OCI-LY1 (cell line): ENCODE results near the gene SNAP25.

Source experiments
- H2AFZ ChIP-seq: fragments of 200-600 bp; sonication (generic), shearing (Covaris generic); 2 replicates; pipeline ENCODE4 v1.6.0; 2014; ENCODE audit warnings: antibody characterized with exemption, mild to moderate bottlenecking, low read length
- H3F3A ChIP-seq: fragments of 200-600 bp; sonication (generic), shearing (Covaris generic); 2 replicates; pipeline ENCODE4 v1.6.0; 2014; ENCODE audit warnings: mild to moderate bottlenecking, antibody characterized with exemption, low read length, moderate library complexity; ENCODE audit not compliant: insufficient read depth
- H3K27ac ChIP-seq: fragments of 200-600 bp; sonication (generic); 2 replicates; pipeline ENCODE4 v1.5.1; 2014; ENCODE audit warnings: low read length, mixed run types, mild to moderate bottlenecking, low read depth; ENCODE audit not compliant: poor library complexity, severe bottlenecking
- H3K27me3 ChIP-seq: fragments of 200-600 bp; sonication (generic); 2 replicates; pipeline ENCODE4 v1.6.0; 2014; ENCODE audit warnings: antibody characterized with exemption, mild to moderate bottlenecking, low read length, moderate library complexity; ENCODE audit not compliant: insufficient read depth
- H3K36me3 ChIP-seq: fragments of 200-600 bp; sonication (generic); 2 replicates; pipeline ENCODE4 v1.6.1; 2014; ENCODE audit warnings: mild to moderate bottlenecking, antibody characterized with exemption, low read length, moderate library complexity, mixed read lengths; ENCODE audit not compliant: insufficient read depth
- H3K4me1 ChIP-seq: fragments of 200-600 bp; sonication (generic); 2 replicates; pipeline ENCODE4 v1.5.1; 2014; ENCODE audit warnings: mild to moderate bottlenecking, low read length, moderate library complexity; ENCODE audit not compliant: insufficient read depth, severe bottlenecking
- H3K4me2 ChIP-seq: fragments of 200-600 bp; sonication (generic), shearing (Covaris generic); 2 replicates; pipeline ENCODE4 v1.6.1; 2014; ENCODE audit warnings: low read length
- H3K4me3 ChIP-seq: fragments of 200-600 bp; sonication (generic); 2 replicates; pipeline ENCODE4 v1.5.1; 2014; ENCODE audit warnings: low read length, low read depth, mild to moderate bottlenecking, mixed read lengths; ENCODE audit not compliant: poor library complexity, severe bottlenecking
- H3K79me2 ChIP-seq: fragments of 200-600 bp; shearing (Covaris generic); 2 replicates; pipeline ENCODE4 v1.6.1; 2016; ENCODE audit warnings: mixed run types, low read length, mixed read lengths; ENCODE audit not compliant: insufficient read depth
- H3K9ac ChIP-seq: fragments of 200-600 bp; sonication (generic), shearing (Covaris generic); 2 replicates; pipeline ENCODE4 v1.6.1; 2014; ENCODE audit warnings: mild to moderate bottlenecking, low read length, mixed read lengths
- H3K9me2 ChIP-seq: fragments of 200-600 bp; sonication (generic), shearing (Covaris generic); 2 replicates; pipeline ENCODE4 v1.6.1; 2014; ENCODE audit warnings: low read depth, mild to moderate bottlenecking, low read length, mixed read lengths
- H3K9me3 ChIP-seq: fragments of 200-600 bp; shearing (Covaris generic); 2 replicates; pipeline ENCODE4 v1.6.1; 2014; ENCODE audit warnings: low read length, mixed read lengths
- H4K20me1 ChIP-seq: fragments of 200-600 bp; sonication (generic), shearing (Covaris generic); 2 replicates; pipeline ENCODE4 v1.6.0; 2016; ENCODE audit warnings: mild to moderate bottlenecking, low read length; ENCODE audit not compliant: insufficient read depth
- EZH2 ChIP-seq: fragments of 200-600 bp; sonication (generic), shearing (Covaris generic); IDR thresholded peaks from 2 replicates; pipeline ENCODE4 v1.8.0; 2017; ENCODE audit warnings: borderline replicate concordance, mixed run types, mild to moderate bottlenecking, antibody characterized with exemption, low read length, moderate library complexity, mixed read lengths
- TF ChIP-seq, protein P1 (sequence below): fragments of 200-600 bp; sonication (generic), shearing (Covaris generic); IDR thresholded peaks from 2 replicates; pipeline ENCODE4 v1.5.1; 2017; ENCODE audit warnings: mild to moderate bottlenecking, antibody characterized with exemption, low read length, moderate library complexity, mixed read lengths

Gene SNAP25

DNA sequence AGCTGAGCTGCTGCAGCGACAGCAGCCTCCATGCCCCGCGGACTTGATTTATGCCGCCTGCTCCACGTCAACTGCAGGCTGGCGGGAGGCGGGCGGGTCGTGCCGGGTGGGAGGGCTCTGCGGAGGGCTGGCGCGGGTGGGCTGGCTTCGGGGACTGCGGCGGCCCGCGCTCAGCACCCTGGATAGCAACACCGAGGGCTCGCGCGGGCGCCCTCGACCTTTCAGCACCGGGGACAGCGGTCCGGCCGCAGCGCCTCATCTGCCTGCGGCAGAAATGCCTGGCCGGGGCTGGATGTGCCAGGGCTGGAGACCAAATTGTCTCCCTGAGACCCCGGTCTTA is 792 bp downstream of the SNAP25 start:
- Histone ChIP-seq H3K36me3 (no peaks in the 10 kb centered on the region), H3K4me3 (no peak overlapping the region), H3K9ac (no peak overlapping the region), H3K9me3 (no peaks in the 10 kb centered on the region), H2AFZ (no peak overlapping the region), H4K20me1 (no peaks in the 10 kb centered on the region), H3K27ac (no peak overlapping the region), H3K4me2 (no peak overlapping the region), H3K79me2 (no peaks in the 10 kb centered on the region), H3K9me2 (no peaks in the 10 kb centered on the region), H3F3A (no peaks in the 10 kb centered on the region), H3K4me1 (no peaks in the 10 kb centered on the region), H3K27me3 (no peaks in the 10 kb centered on the region)
- TF ChIP-seq, protein P1, sequence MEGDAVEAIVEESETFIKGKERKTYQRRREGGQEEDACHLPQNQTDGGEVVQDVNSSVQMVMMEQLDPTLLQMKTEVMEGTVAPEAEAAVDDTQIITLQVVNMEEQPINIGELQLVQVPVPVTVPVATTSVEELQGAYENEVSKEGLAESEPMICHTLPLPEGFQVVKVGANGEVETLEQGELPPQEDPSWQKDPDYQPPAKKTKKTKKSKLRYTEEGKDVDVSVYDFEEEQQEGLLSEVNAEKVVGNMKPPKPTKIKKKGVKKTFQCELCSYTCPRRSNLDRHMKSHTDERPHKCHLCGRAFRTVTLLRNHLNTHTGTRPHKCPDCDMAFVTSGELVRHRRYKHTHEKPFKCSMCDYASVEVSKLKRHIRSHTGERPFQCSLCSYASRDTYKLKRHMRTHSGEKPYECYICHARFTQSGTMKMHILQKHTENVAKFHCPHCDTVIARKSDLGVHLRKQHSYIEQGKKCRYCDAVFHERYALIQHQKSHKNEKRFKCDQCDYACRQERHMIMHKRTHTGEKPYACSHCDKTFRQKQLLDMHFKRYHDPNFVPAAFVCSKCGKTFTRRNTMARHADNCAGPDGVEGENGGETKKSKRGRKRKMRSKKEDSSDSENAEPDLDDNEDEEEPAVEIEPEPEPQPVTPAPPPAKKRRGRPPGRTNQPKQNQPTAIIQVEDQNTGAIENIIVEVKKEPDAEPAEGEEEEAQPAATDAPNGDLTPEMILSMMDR: no peak
- TF ChIP-seq EZH2: no peak

DNA sequence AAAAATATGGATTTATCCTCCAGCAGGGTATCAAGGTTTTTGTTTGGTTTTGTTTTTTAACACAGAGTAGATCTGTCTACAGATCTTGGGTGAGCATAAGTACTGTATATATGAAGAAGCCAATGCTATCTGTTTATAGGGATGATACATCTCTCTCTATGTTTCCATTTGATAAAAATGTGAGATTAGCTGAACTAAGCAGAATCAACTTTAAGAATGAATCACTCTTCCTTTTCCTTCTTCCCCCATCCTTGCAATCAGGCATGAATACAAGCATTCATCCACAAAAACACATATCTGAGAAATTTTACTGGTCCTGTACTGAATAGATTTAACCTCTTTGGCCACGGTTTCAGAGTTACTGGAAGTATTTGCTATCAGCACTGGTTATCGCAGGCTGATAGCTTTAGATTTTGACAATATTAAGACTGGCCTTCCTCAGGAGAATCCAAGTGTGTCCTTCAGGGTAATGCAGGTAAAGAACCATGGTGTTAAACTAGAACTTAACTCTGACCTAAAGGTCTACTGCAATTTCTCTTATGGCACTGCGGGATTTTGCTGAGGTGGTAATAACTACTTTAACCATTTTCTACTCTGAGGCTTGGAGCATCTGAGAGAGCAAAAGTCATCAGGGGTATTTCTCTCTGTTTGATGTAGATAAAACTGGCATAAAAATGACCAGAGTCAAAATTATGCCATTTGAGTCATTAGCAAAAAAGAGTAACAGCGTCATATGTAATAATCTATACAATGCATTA is 1.5 kb downstream of the SNAP25 start:
- no peak for TF ChIP-seq EZH2
- no peak overlapping the region for H2AFZ ChIP-seq
- no peak overlapping the region for H3K4me2 ChIP-seq
- H3K9me2 ChIP-seq: no peaks in the 10 kb centered on the region
- H4K20me1 ChIP-seq: no peaks in the 10 kb centered on the region
- no peaks in the 10 kb centered on the region for H3K9me3 ChIP-seq
- no peak overlapping the region for H3K9ac ChIP-seq
- H3K27me3 ChIP-seq: no peaks in the 10 kb centered on the region
- H3K27ac ChIP-seq: no peak overlapping the region
- H3K79me2 ChIP-seq: no peaks in the 10 kb centered on the region
- no peaks in the 10 kb centered on the region for H3F3A ChIP-seq
- H3K36me3 ChIP-seq: no peaks in the 10 kb centered on the region
- H3K4me1 ChIP-seq: no peaks in the 10 kb centered on the region
- no peak overlapping the region for H3K4me3 ChIP-seq

DNA sequence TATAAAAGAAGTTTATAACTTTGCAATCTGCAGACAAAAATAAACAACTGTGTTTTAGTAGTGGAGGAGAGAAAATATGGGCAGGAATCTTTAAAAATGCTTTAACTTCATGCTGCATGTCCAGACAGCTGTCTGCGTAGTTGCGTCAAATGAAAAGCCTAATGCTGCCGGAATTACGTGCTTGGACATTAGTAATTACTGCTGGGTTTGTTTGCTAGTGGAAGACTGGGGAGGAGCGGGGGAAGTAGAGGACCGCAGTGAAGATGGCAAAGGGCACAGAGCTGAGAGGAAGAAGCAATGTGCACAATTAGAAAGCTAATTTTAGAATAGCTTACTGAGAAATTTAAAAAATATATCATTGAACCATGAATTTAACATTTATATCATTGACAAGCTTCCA is 2.4 kb downstream of the SNAP25 start:
- Histone ChIP-seq H3K9me2 (no peaks in the 10 kb centered on the region), H3K9ac (no peak overlapping the region), H3K27ac (no peak overlapping the region), H4K20me1 (no peaks in the 10 kb centered on the region), H3K4me2 (no peak overlapping the region), H3K36me3 (no peaks in the 10 kb centered on the region), H2AFZ (no peak overlapping the region), H3K27me3 (no peaks in the 10 kb centered on the region), H3K9me3 (no peaks in the 10 kb centered on the region), H3K4me1 (no peaks in the 10 kb centered on the region), H3K79me2 (no peaks in the 10 kb centered on the region), H3K4me3 (no peak overlapping the region), H3F3A (no peaks in the 10 kb centered on the region)
- TF ChIP-seq, protein P1: no peak
- no peak for TF ChIP-seq EZH2
